Measurements from ENCODE around the gene ADAMTSL4. TPM values are rescaled to one million over a fixed set of nuclear protein-coding genes. Genes with fewer than 3 reads are reported as not detected.

ADAMTSL4 gene
- total RNA-seq, 2 donors from 2014 or later: 31.5 to 62.5 TPM

GRCh38 chr1:150552128-150552910 lies 3.1 kb downstream of the ADAMTSL4 start:
- DNase-seq: peak; percentile 92
- intact Hi-C loops (cut with DNase I): no loop called here
- peak; percentile 55 to 65 for ATAC-seq

- DNase-seq: peak; percentile 46
- intact Hi-C loops (cut with DNase I): no loop called here
- no peak for ATAC-seq
These were observed 3.7 kb downstream of the ADAMTSL4 start for GRCh38 chr1:150552911-150553289.

DNA sequence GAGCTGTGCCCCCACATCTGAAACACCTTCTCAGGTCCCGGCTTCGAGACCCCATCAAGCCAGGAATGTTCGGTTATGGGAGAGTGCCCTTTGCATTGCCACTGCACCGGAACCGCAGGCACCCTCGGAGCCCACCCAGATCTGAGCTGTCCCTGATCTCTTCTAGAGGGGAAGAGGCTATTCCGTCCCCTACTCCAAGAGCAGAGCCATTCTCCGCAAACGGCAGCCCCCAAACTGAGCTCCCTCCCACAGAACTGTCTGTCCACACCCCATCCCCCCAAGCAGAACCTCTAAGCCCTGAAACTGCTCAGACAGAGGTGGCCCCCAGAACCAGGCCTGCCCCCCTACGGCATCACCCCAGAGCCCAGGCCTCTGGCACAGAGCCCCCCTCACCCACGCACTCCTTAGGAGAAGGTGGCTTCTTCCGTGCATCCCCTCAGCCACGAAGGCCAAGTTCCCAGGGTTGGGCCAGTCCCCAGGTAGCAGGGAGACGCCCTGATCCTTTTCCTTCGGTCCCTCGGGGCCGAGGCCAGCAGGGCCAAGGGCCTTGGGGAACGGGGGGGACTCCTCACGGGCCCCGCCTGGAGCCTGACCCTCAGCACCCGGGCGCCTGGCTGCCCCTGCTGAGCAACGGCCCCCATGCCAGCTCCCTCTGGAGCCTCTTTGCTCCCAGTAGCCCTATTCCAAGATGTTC lies 4.3 kb downstream of the ADAMTSL4 start:
- ATAC-seq: no peak
- intact Hi-C loops (cut with DNase I): no loop called here
- DNase-seq: peak; percentile 26

DNA sequence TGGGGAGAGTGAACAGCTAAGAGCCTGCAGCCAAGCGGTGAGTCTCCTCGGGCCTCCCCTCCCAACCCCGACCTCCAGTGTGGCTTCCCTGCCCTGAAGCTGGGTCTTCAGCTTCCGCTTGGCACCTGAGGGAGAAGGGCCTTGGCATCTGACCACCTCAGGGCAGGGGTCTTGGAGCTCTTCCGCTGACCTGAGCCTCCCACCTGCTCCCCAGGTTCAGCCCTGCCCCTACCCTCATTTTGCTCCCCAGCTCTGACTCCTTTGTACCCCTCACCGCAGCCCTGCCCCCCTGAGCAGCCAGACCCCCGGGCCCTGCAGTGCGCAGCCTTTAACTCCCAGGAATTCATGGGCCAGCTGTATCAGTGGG lies 4.9 kb downstream of the ADAMTSL4 start:
- peak; percentile 29 for DNase-seq
- intact Hi-C loops (cut with DNase I): no loop called here

GRCh38 chr1:150555198-150555970 lies 6.2 kb downstream of the ADAMTSL4 start:
- intact Hi-C loops (cut with DNase I): no loop called here
- peak; percentile 22 for DNase-seq
- no peak for ATAC-seq

More for the DNA sequence above, 4.9 kb downstream of the ADAMTSL4 start:
- no peak for ATAC-seq

DNA sequence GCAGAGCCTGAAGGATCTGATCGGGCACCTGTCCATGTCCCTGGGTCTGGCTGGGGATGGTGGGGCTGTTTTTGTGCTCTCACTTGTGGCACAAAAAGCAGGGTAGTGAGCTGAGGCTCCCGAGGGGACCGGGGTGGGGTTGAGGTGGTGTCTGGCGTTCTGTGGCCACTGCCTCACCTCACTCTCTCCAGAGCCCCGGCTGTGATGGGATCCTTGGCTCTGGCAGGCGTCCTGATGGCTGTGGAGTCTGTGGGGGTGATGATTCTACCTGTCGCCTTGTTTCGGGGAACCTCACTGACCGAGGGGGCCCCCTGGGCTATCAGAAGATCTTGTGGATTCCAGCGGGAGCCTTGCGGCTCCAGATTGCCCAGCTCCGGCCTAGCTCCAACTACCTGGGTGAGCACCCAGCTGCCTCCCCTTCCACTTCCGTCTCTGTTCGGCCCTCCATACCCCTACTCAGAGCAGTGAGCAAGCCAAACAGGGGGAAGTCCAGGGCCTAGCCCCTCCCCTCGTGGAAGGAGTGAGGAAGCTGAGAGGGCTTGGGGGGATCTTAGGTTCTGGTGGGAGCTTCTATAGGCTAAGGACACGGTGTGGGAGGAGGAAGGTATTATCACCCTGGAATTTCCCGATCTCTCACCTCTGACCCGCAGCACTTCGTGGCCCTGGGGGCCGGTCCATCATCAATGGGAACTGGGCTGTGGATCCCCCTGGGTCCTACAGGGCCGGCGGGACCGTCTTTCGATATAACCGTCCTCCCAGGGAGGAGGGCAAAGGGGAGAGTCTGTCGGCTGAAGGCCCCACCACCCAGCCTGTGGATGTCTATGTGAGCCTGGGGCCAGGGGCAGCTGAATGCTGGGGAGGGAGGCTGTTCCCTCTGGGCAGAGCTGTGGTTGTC lies 7.0 kb downstream of the ADAMTSL4 start:
- intact Hi-C loops (cut with DNase I): no loop called here
- DNase-seq (peak; percentile 23), ATAC-seq (no peak)

GRCh38 chr1:150557065-150557600 lies 7.9 kb downstream of the ADAMTSL4 start:
- intact Hi-C loops (cut with DNase I): no loop called here
- peak; percentile 26 for DNase-seq

GRCh38 chr1:150557813-150558212 lies 8.6 kb downstream of the ADAMTSL4 start:
- no peak for ATAC-seq
- intact Hi-C loops (cut with DNase I): no loop called here
- peak; percentile 21 for DNase-seq

More at GRCh38 chr1:150557065-150557600, 7.9 kb downstream of the ADAMTSL4 start:
- ATAC-seq: no peak

GRCh38 chr1:150558303-150558704 lies 9.1 kb downstream of the ADAMTSL4 start:
- DNase-seq (peak; percentile 24), ATAC-seq (no peak)
- intact Hi-C loops (cut with DNase I): no loop called here

DNA sequence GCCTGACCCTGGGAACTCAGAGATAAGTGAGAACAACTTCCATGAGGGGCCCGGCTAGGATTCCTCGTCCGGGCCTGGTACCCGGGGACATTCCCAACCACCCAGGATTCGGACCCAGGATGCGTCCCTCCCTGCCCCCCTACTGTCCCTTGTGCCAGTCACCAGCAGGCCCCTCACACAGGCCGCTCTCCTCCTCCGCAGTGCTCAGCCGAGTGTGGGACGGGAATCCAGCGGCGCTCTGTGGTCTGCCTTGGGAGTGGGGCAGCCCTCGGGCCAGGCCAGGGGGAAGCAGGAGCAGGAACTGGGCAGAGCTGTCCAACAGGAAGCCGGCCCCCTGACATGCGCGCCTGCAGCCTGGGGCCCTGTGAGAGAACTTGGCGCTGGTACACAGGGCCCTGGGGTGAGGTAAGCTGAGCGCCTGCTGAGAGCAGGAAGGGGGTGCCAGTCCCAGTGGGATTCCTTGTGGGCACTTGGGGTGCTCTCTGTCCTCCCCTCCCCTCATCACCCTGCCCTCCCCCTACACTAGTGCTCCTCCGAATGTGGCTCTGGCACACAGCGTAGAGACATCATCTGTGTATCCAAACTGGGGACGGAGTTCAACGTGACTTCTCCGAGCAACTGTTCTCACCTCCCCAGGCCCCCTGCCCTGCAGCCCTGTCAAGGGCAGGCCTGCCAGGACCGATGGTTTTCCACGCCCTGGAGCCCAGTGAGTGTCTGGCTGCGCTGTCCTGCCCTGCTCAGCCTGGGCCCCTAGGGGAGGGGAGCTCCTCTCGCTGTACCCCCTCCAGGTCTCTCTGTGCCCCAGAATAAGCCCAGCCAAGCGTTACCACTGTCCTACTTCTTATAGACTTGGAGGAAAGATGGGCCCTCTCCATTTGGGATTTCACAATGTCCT lies 9.8 kb downstream of the ADAMTSL4 start:
- ATAC-seq (peak; percentile 0 to 3), DNase-seq (peak; percentile 86)

GRCh38 chr1:150559656-150560010 lies 10.4 kb downstream of the ADAMTSL4 start:
- no peak for DNase-seq
- no peak for ATAC-seq
- intact Hi-C loops (cut with DNase I): loop anchor here (2.0 to 10.0 kb wide), 2 partner anchors 63 to 255 kb away; no protein-coding TSS in a partner anchor

More for the DNA sequence above, 9.8 kb downstream of the ADAMTSL4 start:
- intact Hi-C loops (cut with DNase I): no loop called here

GRCh38 chr1:150560011-150560438 lies 10.8 kb downstream of the ADAMTSL4 start:
- ATAC-seq: peak; percentile 9 to 19
- peak; percentile 81 for DNase-seq
- intact Hi-C loops (cut with DNase I): loop anchor here (2.0 to 10.0 kb wide), 2 partner anchors 63 to 255 kb away; no protein-coding TSS in a partner anchor

GRCh38 chr1:150560576-150561253 lies 11.5 kb downstream of the ADAMTSL4 start:
- intact Hi-C loops (cut with DNase I): loop anchor here (1.0 to 10.0 kb wide), 3 partner anchors 19 to 254 kb away; partner anchors contain the start of gene MCL1 (in 1 of the 2)
- DNase-seq: peak; percentile 91
- peak; percentile 51 to 55 for ATAC-seq

DNA sequence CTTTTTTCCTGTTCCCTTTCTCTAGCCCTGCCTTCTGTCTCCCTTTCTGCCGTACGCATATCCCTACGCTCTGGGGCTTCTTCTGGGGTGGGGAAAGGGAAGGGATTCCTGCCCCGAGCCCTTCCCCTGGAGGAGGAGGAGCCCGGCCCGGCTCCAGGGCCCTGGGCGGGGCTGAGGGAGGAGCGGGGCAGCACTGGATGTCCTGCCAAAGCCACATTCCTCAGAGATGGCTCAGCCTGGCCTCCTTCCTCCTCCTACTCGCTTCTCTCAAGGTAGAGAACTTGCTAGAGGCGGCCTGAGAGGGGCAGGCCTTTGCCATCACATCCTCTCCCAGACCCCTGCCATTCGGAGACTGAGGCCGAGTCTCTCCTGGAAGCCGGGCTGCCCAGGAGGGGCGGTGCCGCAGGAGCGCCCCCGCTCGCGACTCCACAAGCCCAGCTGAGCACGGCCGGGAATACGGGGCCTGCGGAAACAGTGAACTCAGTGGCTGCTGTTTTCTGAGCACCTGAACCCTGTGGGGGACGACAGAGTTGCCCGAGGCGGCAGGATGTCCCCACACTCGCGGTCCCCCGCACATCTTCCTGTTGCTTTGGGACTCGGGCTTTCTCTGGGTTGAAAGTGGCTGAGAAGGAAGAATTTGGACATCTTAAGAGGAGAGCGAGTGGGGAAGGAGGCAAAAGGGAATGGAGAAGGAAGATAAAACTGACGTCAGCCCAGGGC lies 12.2 kb downstream of the ADAMTSL4 start:
- peak; percentile 89 for ATAC-seq
- intact Hi-C loops (cut with DNase I): loop anchor here (1.0 to 10.0 kb wide), 3 partner anchors 18 to 253 kb away; partner anchors contain the start of gene MCL1 (in 1 of the 2)
- DNase-seq: peak; percentile 94

DNA sequence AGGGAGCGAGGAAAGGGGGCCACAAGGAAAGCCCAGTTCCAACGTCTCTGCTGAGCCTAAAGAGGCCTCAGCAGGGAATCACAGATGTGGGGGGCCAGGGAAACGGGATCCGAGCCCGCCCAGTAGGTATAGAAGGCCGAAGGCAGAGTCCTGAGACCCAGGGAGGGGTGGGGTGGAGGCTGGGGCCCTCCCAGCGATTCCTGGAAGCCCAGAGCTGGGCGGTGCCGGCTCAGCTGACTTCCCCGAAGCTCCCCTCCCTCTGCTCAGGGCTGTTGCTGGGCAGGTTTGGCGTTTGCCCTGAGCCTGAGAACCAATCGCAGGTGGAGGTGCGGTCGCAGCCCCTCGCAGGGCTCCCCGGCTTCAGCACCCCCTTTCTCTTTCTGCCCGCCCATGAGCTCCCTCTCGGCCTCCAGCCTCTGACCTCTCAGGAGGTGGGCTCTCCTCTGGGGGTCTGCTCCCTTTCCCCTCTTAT lies 12.8 kb downstream of the ADAMTSL4 start:
- peak; percentile 84 for ATAC-seq
- intact Hi-C loops (cut with DNase I): loop anchor here (1.0 to 10.0 kb wide), 3 partner anchors 17 to 253 kb away; partner anchors contain the start of gene MCL1 (in 1 of the 2)
- DNase-seq: peak; percentile 96

Data from left cardiac atrium (tissue), 4 donors.